Mucosa of gallbladder (tissue), 1 donor: ENCODE measurements around the gene IKBKG. TPM values are rescaled to one million over a fixed set of nuclear protein-coding genes. Genes with fewer than 3 reads are reported as not detected.
"Not testable (repeated sequence)": the region's sequence is repeated elsewhere in the genome, so short reads cannot be mapped to it uniquely, and the experiment has no call there.

Source experiments
- DNase-seq: peaks from one replicate; pipeline ENCODE4 v3.0.0-alpha.2; 2020; ENCODE audit warnings: low spot score
- total RNA-seq: library from RNA; stranded (reverse); gene quantifications from one replicate; pipeline ENCODE4 v1.2.1, GENCODE V29; 2021
- donor health status: DM: no; HTN: no; CAD: no.

IKBKG gene
- total RNA-seq, 1 donor from 2014 or later = 31.2 TPM

DNA sequence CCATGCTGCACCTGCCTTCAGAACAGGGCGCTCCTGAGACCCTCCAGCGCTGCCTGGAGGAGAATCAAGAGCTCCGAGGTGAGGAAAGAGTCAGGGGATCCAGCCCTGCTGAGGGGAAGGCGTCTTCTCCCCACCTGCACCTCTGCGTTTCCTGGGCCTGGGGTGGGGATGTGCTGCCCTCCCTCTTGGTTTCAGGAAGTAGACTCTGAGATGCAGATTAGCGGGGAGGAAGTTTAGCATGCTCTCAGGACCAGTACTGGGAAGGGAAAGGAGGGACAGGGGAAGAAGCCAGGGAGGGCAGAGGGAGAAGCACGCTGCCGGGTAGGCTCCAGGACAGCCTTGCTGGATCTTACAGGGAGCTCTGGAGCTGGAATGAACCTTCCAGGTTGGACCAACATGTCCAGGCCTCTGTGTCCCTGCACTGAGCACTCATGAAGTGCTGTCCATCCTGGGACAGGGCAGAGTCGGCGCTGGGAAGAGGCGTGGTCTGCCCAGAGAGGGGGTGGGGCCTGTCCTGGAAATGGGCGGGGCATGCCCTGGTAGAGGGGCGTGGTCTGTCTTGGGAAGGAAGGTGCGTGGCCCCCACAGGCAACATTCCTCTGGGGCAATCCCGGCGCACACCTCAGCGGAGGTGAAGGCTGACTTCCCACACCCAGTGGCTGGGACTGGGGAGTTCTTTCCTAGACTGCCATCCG is 4.8 kb downstream of the IKBKG start:
- DNase-seq = not testable (repeated sequence)

- not testable (repeated sequence) for DNase-seq
Measured at GRCh38 chrX:154558060-154558690, 10.8 kb downstream of the IKBKG start.

DNA sequence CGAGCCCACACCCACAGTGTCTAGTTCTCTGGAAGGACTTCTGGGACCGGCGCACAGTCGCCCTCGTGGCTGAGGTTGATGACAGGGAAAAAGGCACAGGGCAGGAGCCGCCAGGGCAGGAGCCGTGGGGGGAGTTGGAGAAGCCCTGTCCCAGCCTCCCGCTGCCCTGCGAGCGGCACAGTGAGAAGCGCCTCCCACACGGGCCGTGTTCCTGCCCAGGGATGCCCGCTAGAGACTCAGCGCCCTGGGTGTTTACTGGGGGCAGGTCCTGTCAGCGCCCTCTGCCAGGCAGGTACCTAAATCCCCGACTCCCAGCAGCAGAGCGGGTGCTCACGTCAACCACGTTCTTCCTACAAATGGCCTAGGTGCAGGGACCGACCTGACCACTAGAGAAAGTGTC is 11.5 kb downstream of the IKBKG start:
- not testable (repeated sequence) for DNase-seq

DNA sequence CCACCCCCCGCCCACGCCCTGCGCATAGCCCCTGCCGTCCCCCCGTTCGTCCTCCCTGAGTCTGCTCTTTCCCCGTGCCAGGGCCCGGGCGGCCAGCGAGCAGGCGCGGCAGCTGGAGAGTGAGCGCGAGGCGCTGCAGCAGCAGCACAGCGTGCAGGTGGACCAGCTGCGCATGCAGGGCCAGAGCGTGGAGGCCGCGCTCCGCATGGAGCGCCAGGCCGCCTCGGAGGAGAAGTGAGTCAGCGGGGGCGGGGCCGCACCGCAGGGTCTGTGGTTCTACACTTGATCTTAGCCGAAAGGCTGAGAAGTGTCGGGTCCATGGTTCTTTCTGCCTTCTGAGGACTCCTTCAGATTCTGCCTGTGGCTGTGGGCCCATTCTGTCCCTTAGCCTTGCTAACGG is 12.9 kb downstream of the IKBKG start:
- DNase-seq = not testable (repeated sequence)

DNA sequence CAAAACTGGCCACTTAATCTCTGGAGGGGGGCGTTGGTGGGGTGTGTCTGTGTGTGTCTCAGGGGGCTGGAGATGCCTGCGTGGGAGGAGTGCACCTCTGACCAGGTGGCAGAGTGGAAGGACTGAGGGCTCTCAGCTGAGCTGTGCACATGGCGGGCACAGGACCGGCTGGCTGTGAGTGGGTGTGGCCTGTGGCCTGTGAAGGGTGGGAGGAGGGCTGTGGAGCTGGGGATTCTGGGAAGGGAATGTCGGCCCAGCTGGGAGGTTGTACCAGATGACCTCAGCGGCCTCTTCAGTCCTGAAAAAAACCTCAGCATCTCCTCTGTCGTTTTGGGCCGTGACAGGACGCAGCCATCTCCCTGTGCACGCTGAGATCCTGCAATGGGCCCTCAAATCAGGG is 14.9 kb downstream of the IKBKG start:
- not testable (repeated sequence) for DNase-seq

- DNase-seq = not testable (repeated sequence)
Measured at GRCh38 chrX:154570361-154570760, 22.9 kb downstream of the IKBKG start.

- DNase-seq = not testable (repeated sequence)
Measured at GRCh38 chrX:154573061-154573460, 25.6 kb downstream of the IKBKG start.

GRCh38 chrX:154575076-154575475 is 27.7 kb downstream of the IKBKG start:
- not testable (repeated sequence) for DNase-seq

GRCh38 chrX:154582994-154583393 is 35.6 kb downstream of the IKBKG start:
- not testable (repeated sequence) for DNase-seq

GRCh38 chrX:154584585-154585183 is 37.3 kb downstream of the IKBKG start, which contains the start of gene CTAG1A:
Gene CTAG1A (plus strand): TSS chrX:154585133. CDS start chrX:154585207, 74 bp downstream.
- not testable (repeated sequence) for DNase-seq

DNA sequence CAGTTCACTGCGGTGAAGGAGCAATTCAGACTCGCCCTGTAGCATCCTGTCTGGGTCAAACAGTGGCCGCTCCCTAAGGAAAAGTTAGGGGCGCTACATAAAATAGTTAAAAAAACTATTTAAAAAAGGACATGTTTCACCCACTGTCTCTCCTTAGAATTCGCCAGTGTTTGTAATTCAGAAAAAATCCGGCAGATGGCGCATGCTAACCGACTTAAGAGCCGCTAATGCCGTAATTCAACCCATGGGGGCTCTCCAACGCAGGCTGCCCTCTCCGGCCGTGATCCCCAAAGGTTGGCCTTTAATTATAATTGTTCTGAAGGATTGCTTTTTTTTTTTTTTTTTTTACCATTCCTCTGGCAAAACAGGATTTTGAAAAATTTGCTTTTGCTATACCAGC is 43.0 kb downstream of the IKBKG start:
- not testable (repeated sequence) for DNase-seq

GRCh38 chrX:154592505-154592904 is 45.1 kb downstream of the IKBKG start:
- DNase-seq = no peak

GRCh38 chrX:154593201-154593600 is 45.8 kb downstream of the IKBKG start:
- DNase-seq = no peak

DNA sequence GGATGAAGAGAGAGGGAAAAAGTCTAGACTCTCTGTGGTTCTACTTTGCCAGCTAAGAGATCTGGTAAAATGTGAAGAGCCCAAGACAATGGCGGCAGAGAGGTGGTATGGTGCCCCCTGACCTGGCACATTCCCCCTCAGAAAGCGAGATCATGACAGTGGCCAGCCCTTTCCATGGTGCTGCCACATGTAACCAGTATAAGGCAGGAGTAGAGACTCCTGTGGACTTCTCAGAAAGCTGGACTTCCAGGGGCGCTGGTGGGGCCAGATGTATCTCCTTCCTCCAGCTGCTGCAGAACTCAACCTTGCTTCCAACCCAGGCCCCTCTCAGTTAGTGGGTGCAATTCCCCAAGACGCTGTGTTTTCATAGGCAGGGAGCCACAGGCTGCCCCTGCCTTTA is 47.1 kb downstream of the IKBKG start:
- DNase-seq = no peak

- DNase-seq = no peak
Measured at GRCh38 chrX:154595559-154596249, 48.3 kb downstream of the IKBKG start.

DNA sequence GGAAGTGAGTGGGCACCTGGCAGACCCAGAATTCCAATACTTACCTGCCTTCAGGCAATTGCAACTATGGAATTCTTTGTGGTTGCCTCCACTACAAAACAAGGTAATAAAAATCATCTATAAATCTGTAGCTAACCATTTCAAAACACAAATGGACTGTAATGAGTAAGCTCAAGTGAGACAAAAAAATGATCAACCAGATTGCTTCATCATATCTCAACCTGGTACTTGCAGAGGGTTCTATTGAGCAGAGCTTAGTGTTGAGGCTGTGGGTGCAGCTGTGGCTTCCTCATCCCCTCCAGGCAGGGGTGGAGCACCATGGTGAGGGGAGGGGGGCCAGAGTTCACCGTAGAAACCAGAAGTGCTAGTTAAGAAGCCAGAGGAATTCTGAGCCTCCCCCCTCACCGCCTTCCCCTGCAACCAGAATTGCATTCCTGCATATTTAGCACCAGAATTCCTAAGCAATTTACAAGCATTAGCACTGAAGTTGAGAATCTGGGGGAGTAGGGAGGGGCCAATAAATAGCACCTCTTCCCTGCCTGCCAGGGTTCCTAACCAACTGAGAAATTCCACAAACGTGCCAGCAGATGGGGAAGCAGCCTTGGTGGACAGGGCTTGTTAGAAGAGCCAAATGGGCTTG is 49.0 kb downstream of the IKBKG start:
- no peak for DNase-seq

GRCh38 chrX:154597221-154597620 is 49.8 kb downstream of the IKBKG start:
- DNase-seq = no peak

DNA sequence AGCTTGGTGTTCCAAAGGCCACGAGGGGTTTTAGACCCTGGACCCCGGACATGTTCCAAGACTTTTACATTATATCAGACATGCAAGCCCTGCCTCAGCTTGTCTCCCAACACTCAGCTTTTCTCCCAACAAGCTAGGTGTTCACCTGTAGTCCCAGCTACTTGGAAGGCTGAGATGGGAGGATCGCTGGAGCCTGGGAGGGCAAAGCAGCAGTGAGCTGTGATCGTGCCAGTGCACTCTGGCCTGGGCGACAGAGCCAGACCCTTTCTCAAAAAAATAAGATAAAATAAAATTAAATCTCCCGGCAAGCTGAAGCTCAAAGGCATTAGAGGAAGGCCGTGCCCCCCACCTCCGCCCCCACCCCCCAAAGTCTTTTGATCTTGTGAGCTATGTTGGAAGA is 51.2 kb downstream of the IKBKG start:
- DNase-seq = no peak

- DNase-seq = no peak
Measured at GRCh38 chrX:154599531-154599930, 52.1 kb downstream of the IKBKG start.

- no peak for DNase-seq
Measured at GRCh38 chrX:154600759-154601374, 53.4 kb downstream of the IKBKG start.

DNA sequence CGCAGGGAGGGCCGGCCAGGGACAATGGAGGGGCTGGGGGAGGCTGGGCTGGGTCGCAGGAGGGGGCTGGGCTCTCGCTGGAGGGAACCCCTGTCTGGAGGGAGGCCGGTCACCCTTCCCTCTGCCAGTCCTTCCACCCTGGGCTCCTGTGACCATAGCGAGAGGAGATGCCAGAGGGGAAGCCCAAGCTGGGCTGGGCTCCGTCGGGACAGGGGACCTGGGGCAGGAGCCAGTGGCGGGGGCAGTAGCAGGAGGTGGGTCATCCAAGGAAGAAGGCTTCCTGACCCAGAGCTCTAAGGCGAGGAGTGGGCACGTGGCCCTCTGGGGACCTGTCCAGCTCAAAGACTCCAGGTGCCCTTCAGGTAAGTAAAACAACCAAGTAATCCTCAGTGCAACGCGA is 54.8 kb downstream of the IKBKG start:
- DNase-seq = no peak
